ENCODE results near the gene DHRSX. TPM values are rescaled to one million over a fixed set of nuclear protein-coding genes. Genes with fewer than 3 reads are reported as not detected.
"Not testable (repeated sequence)": the region's sequence is repeated elsewhere in the genome, so short reads cannot be mapped to it uniquely, and the experiment has no call there.

DHRSX gene
- total and polyA plus RNA-seq, 2 donors (not counting 1 experiment from before 2014, with no cell fraction given), result 23.7 to 25.6 TPM

GRCh38 chrX:2474280-2474962 lies 26.4 kb downstream of the DHRSX start:
- no peak for DNase-seq (ENCODE audit: low read depth in 2 of 2)
- H3K36me3 ChIP-seq (ENCODE audit: control insufficient read depth, insufficient read depth, low read length), result no peaks in the 10 kb centered on the region
- no peak overlapping the region for H3K4me3 ChIP-seq (replicated peaks in 1 of 4; ENCODE audit: control extremely low read depth in 1 of 4, insufficient read depth in 1 of 4, low read depth in 3 of 4, low read length in 4 of 4)
- H3K27ac ChIP-seq (ENCODE audit: insufficient read depth, low read length), result no peak overlapping the region
- peaks cover 14% of the 10 kb centered on the region for H3K79me2 ChIP-seq (ENCODE audit: control insufficient read depth, insufficient read depth, low read length)
- TF ChIP-seq EZH2 (IDR thresholded peaks at IDR 0.05; ENCODE audit: low read length, missing control alignments), result no peak
- no peak for TF ChIP-seq CTCF (conservative IDR thresholded peaks at IDR 0.05 in 1 of 2, IDR thresholded peaks at IDR 0.05 in 1 of 2; ENCODE audit: low read depth in 1 of 2, low read length in 2 of 2)
- no peaks in the 10 kb centered on the region for H3K9me3 ChIP-seq (ENCODE audit: control insufficient read depth, insufficient read depth, low read depth, low read length)
- no peak overlapping the region for H3K4me2 ChIP-seq (ENCODE audit: extremely low read depth, insufficient read depth, low read length)
- H3K27me3 ChIP-seq (ENCODE audit: control insufficient read depth, insufficient read depth, low read length), result no peaks in the 10 kb centered on the region
- H4K20me1 ChIP-seq (ENCODE audit: control insufficient read depth, extremely low read depth, insufficient read depth, low read length), result no peaks in the 10 kb centered on the region
- no peak overlapping the region for H2AFZ ChIP-seq (ENCODE audit: low read length)
- H3K4me1 ChIP-seq (ENCODE audit: control insufficient read depth, extremely low read depth, insufficient read depth, low read length), result no peaks in the 10 kb centered on the region
- no peak overlapping the region for H3K9ac ChIP-seq (ENCODE audit: insufficient read depth, low read length)

- not testable (repeated sequence) for H3K36me3 ChIP-seq (ENCODE audit: control insufficient read depth, insufficient read depth, low read length); H3K4me3 ChIP-seq (replicated peaks in 1 of 4; ENCODE audit: control extremely low read depth in 1 of 4, insufficient read depth in 1 of 4, low read depth in 3 of 4, low read length in 4 of 4); H3K27me3 ChIP-seq (ENCODE audit: control insufficient read depth, insufficient read depth, low read length); H3K9ac ChIP-seq (ENCODE audit: insufficient read depth, low read length); DNase-seq (ENCODE audit: low read depth in 2 of 2); H3K4me2 ChIP-seq (ENCODE audit: extremely low read depth, insufficient read depth, low read length); H3K4me1 ChIP-seq (ENCODE audit: control insufficient read depth, extremely low read depth, insufficient read depth, low read length); H3K27ac ChIP-seq (ENCODE audit: insufficient read depth, low read length); H3K9me3 ChIP-seq (ENCODE audit: control insufficient read depth, insufficient read depth, low read depth, low read length); H2AFZ ChIP-seq (ENCODE audit: low read length); H4K20me1 ChIP-seq (ENCODE audit: control insufficient read depth, extremely low read depth, insufficient read depth, low read length); H3K79me2 ChIP-seq (ENCODE audit: control insufficient read depth, insufficient read depth, low read length)
These were observed 27.7 kb downstream of the DHRSX start for GRCh38 chrX:2473064-2473463.

- H3K9ac ChIP-seq (ENCODE audit: insufficient read depth, low read length), result no peak overlapping the region
- no peak overlapping the region for H3K27ac ChIP-seq (ENCODE audit: insufficient read depth, low read length)
- H3K9me3 ChIP-seq (ENCODE audit: control insufficient read depth, insufficient read depth, low read depth, low read length), result no peaks in the 10 kb centered on the region
- H3K79me2 ChIP-seq (ENCODE audit: control insufficient read depth, insufficient read depth, low read length), result peaks cover 5% of the 10 kb centered on the region
- H3K4me3 ChIP-seq (replicated peaks in 1 of 4; ENCODE audit: control extremely low read depth in 1 of 4, insufficient read depth in 1 of 4, low read depth in 3 of 4, low read length in 4 of 4), result no peak overlapping the region
- no peak for DNase-seq (ENCODE audit: low read depth in 2 of 2)
- no peak overlapping the region for H2AFZ ChIP-seq (ENCODE audit: low read length)
- H3K4me2 ChIP-seq (ENCODE audit: extremely low read depth, insufficient read depth, low read length), result no peak overlapping the region
- no peak for TF ChIP-seq CTCF (conservative IDR thresholded peaks at IDR 0.05 in 1 of 2, IDR thresholded peaks at IDR 0.05 in 1 of 2; ENCODE audit: low read depth in 1 of 2, low read length in 2 of 2)
- TF ChIP-seq EZH2 (IDR thresholded peaks at IDR 0.05; ENCODE audit: low read length, missing control alignments), result no peak
- no peaks in the 10 kb centered on the region for H3K4me1 ChIP-seq (ENCODE audit: control insufficient read depth, extremely low read depth, insufficient read depth, low read length)
- H3K36me3 ChIP-seq (ENCODE audit: control insufficient read depth, insufficient read depth, low read length), result no peaks in the 10 kb centered on the region
- H4K20me1 ChIP-seq (ENCODE audit: control insufficient read depth, extremely low read depth, insufficient read depth, low read length), result no peaks in the 10 kb centered on the region
- H3K27me3 ChIP-seq (ENCODE audit: control insufficient read depth, insufficient read depth, low read length), result no peaks in the 10 kb centered on the region
These were observed 29.1 kb downstream of the DHRSX start for GRCh38 chrX:2471641-2472040.

- not testable (repeated sequence) for H3K9me3 ChIP-seq (ENCODE audit: control insufficient read depth, insufficient read depth, low read depth, low read length); H3K36me3 ChIP-seq (ENCODE audit: control insufficient read depth, insufficient read depth, low read length); H3K27me3 ChIP-seq (ENCODE audit: control insufficient read depth, insufficient read depth, low read length); H3K4me1 ChIP-seq (ENCODE audit: control insufficient read depth, extremely low read depth, insufficient read depth, low read length); H3K9ac ChIP-seq (ENCODE audit: insufficient read depth, low read length); H2AFZ ChIP-seq (ENCODE audit: low read length); H3K4me3 ChIP-seq (replicated peaks in 1 of 4; ENCODE audit: control extremely low read depth in 1 of 4, insufficient read depth in 1 of 4, low read depth in 3 of 4, low read length in 4 of 4); H3K27ac ChIP-seq (ENCODE audit: insufficient read depth, low read length); H3K79me2 ChIP-seq (ENCODE audit: control insufficient read depth, insufficient read depth, low read length); DNase-seq (ENCODE audit: low read depth in 2 of 2); H3K4me2 ChIP-seq (ENCODE audit: extremely low read depth, insufficient read depth, low read length); H4K20me1 ChIP-seq (ENCODE audit: control insufficient read depth, extremely low read depth, insufficient read depth, low read length)
These were observed 29.6 kb downstream of the DHRSX start for GRCh38 chrX:2471126-2471525.

- H3K79me2 ChIP-seq (ENCODE audit: control insufficient read depth, insufficient read depth, low read length); H3K4me3 ChIP-seq (replicated peaks in 1 of 4; ENCODE audit: control extremely low read depth in 1 of 4, insufficient read depth in 1 of 4, low read depth in 3 of 4, low read length in 4 of 4); H3K9ac ChIP-seq (ENCODE audit: insufficient read depth, low read length); H2AFZ ChIP-seq (ENCODE audit: low read length); DNase-seq (ENCODE audit: low read depth in 2 of 2); H3K9me3 ChIP-seq (ENCODE audit: control insufficient read depth, insufficient read depth, low read depth, low read length); H4K20me1 ChIP-seq (ENCODE audit: control insufficient read depth, extremely low read depth, insufficient read depth, low read length); H3K36me3 ChIP-seq (ENCODE audit: control insufficient read depth, insufficient read depth, low read length); H3K27ac ChIP-seq (ENCODE audit: insufficient read depth, low read length); H3K4me1 ChIP-seq (ENCODE audit: control insufficient read depth, extremely low read depth, insufficient read depth, low read length); H3K4me2 ChIP-seq (ENCODE audit: extremely low read depth, insufficient read depth, low read length); H3K27me3 ChIP-seq (ENCODE audit: control insufficient read depth, insufficient read depth, low read length): not testable (repeated sequence)
These were observed 30.9 kb downstream of the DHRSX start for GRCh38 chrX:2469852-2470251.
